Measurements from ENCODE around the gene OPA3. TPM values are rescaled to one million over a fixed set of nuclear protein-coding genes. Genes with fewer than 3 reads are reported as not detected.
A peak's percentile ranks its signal among the peaks of the same experiment; 100 is the strongest.

Gene OPA3
- total RNA-seq, 2 donors from 2014 or later = 7.2 to 14.5 TPM

- no peak overlapping the region for H3K27ac ChIP-seq
- WGBS = 86% methylated on average over 1 of the region's 1 CpG
- H3K4me1 ChIP-seq (replicated peaks) = no peaks in the 10 kb centered on the region
- H3K4me3 ChIP-seq = no peak overlapping the region
- no peaks in the 10 kb centered on the region for H3K27me3 ChIP-seq (replicated peaks; ENCODE audit: insufficient read depth)
- no peaks in the 10 kb centered on the region for H3K9me3 ChIP-seq
- no peaks in the 10 kb centered on the region for H3K36me3 ChIP-seq
- TF ChIP-seq POLR2AphosphoS5 (IDR thresholded peaks at IDR 0.05) (no peak), POLR2A (IDR thresholded peaks at IDR 0.05) (no peak), CTCF (IDR thresholded peaks at IDR 0.05) (no peak)
- DNase-seq (ENCODE audit: low spot score) = no peak
- intact Hi-C loops (cut with DNase I) = no loop called here
Observed at GRCh38 chr19:45554481-45554880, 30.1 kb downstream of the OPA3 start.

GRCh38 chr19:45553464-45553863 lies 31.1 kb downstream of the OPA3 start:
- intact Hi-C loops (cut with DNase I) = no loop called here
- WGBS = 47% methylated on average over 34 of the region's 34 CpGs
- no peak overlapping the region for H3K4me3 ChIP-seq
- peak; percentile 34 for DNase-seq (ENCODE audit: low spot score)
- no peaks in the 10 kb centered on the region for H3K9me3 ChIP-seq
- no peaks in the 10 kb centered on the region for H3K27me3 ChIP-seq (replicated peaks; ENCODE audit: insufficient read depth)
- no peak overlapping the region for H3K27ac ChIP-seq
- H3K36me3 ChIP-seq = no peaks in the 10 kb centered on the region
- no peaks in the 10 kb centered on the region for H3K4me1 ChIP-seq (replicated peaks)
- TF ChIP-seq POLR2AphosphoS5 (IDR thresholded peaks at IDR 0.05) (peak; percentile 11), CTCF (IDR thresholded peaks at IDR 0.05) (peak in 2 of 4 experiments; percentile 43), POLR2A (IDR thresholded peaks at IDR 0.05) (no peak)

GRCh38 chr19:45547965-45548609 lies 36.5 kb downstream of the OPA3 start:
- no peaks in the 10 kb centered on the region for H3K4me1 ChIP-seq (replicated peaks)
- H3K27ac ChIP-seq = no peak overlapping the region
- DNase-seq (ENCODE audit: low spot score) = peak; percentile 77
- TF ChIP-seq POLR2AphosphoS5 (IDR thresholded peaks at IDR 0.05) (peak; percentile 65), POLR2A (IDR thresholded peaks at IDR 0.05) (no peak)
- WGBS = 58% methylated on average over 9 of the region's 9 CpGs
- H3K4me3 ChIP-seq = no peak overlapping the region
- no peaks in the 10 kb centered on the region for H3K36me3 ChIP-seq
- intact Hi-C loops (cut with DNase I) = no loop called here
- no peaks in the 10 kb centered on the region for H3K9me3 ChIP-seq
- no peaks in the 10 kb centered on the region for H3K27me3 ChIP-seq (replicated peaks; ENCODE audit: insufficient read depth)

GRCh38 chr19:45547211-45547770 lies 37.3 kb downstream of the OPA3 start:
- Histone ChIP-seq H3K4me3 (no peak overlapping the region), H3K4me1 (replicated peaks) (no peaks in the 10 kb centered on the region), H3K9me3 (no peaks in the 10 kb centered on the region), H3K36me3 (no peaks in the 10 kb centered on the region), H3K27me3 (replicated peaks; ENCODE audit: insufficient read depth) (no peaks in the 10 kb centered on the region), H3K27ac (no peak overlapping the region)
- intact Hi-C loops (cut with DNase I) = no loop called here
- DNase-seq (ENCODE audit: low spot score) = no peak
- 91% methylated on average over 10 of the region's 10 CpGs for WGBS
- TF ChIP-seq POLR2A (IDR thresholded peaks at IDR 0.05) = no peak
- no peak for TF ChIP-seq CTCF (IDR thresholded peaks at IDR 0.05)
- no peak for TF ChIP-seq POLR2AphosphoS5 (IDR thresholded peaks at IDR 0.05)

- H3K27me3 ChIP-seq (replicated peaks; ENCODE audit: insufficient read depth) = no peaks in the 10 kb centered on the region
- intact Hi-C loops (cut with DNase I) = no loop called here
Observed at GRCh38 chr19:45542234-45542668, 42.4 kb downstream of the OPA3 start.

More at GRCh38 chr19:45542234-45542668, 42.4 kb downstream of the OPA3 start:
- Histone ChIP-seq H3K36me3 (no peaks in the 10 kb centered on the region), H3K27ac (no peak overlapping the region), H3K4me1 (replicated peaks) (no peaks in the 10 kb centered on the region), H3K4me3 (no peak overlapping the region), H3K9me3 (no peaks in the 10 kb centered on the region)
- TF ChIP-seq POLR2A (IDR thresholded peaks at IDR 0.05) (no peak), POLR2AphosphoS5 (IDR thresholded peaks at IDR 0.05) (no peak), CTCF (IDR thresholded peaks at IDR 0.05) (no peak)
- DNase-seq (ENCODE audit: low spot score) = no peak
- 41% methylated on average over 7 of the region's 7 CpGs for WGBS
